ENCODE results near the gene SORCS2.

GRCh38 chr4:7267829-7268228 is 75.5 kb downstream of the SORCS2 start:
- TF ChIP-seq GATA2 (IDR thresholded peaks at IDR 0.05; ENCODE audit: low read depth, low read length) (no peak), GATA3 (IDR thresholded peaks at IDR 0.05; ENCODE audit: low read depth, low read length) (no peak)

All from SH-SY5Y (cell line).